ENCODE measurements around the gene NRXN3. TPM values are rescaled to one million over a fixed set of nuclear protein-coding genes. Genes with fewer than 3 reads are reported as not detected.

The NRXN3 gene
- total RNA-seq, 1 experiment from 2014 or later: 0.80 TPM

DNA sequence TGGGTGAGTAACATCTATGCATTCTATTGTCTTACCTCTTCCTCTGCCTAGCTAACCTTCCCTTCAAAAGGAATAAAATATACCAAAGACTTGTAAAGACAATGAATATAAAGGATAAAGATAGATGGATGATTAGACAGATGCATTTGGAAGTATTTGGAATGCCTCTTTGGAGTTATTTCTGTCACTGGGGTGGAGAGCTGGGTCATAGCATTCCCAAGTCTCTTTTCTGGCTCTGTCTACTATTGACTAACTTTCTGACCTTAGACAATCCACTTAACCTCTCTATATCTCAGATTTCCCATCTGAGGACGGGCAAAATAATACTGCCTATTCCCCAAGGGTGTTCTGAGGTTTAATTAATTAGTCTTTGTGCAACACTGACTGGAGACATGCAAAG lies 1523.8 kb downstream of the NRXN3 start:
- Histone ChIP-seq H3K27me3 (ENCODE audit: control insufficient read depth, insufficient read depth, low read length) (no peaks in the 10 kb centered on the region), H3K36me3 (replicated peaks; ENCODE audit: control insufficient read depth, insufficient read depth, low read length) (no peaks in the 10 kb centered on the region), H3K4me3 (ENCODE audit: insufficient read depth, low read depth, low read length) (no peak overlapping the region)
- no peak for DNase-seq

DNA sequence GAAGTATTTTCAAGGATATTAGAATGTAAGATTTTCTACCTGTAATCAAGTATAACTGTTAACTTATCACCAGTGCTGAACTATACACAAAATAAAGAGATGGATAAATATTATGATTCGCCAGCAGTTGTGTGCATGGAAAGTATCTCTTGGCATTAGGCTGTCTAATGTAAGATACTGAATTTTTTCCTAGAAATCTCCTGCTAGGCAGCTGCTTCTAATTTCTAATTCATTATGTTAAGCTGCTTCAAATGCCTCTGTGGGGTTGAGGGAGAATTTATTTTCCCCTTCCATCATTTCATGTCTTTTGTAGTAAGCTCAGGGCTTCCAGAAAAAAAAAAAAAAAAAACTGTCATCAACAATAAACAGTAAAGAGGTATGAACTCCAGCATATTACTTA lies 1525.1 kb downstream of the NRXN3 start:
- Histone ChIP-seq H3K36me3 (replicated peaks; ENCODE audit: control insufficient read depth, insufficient read depth, low read length) (no peaks in the 10 kb centered on the region), H3K4me3 (ENCODE audit: insufficient read depth, low read depth, low read length) (no peak overlapping the region), H3K27me3 (ENCODE audit: control insufficient read depth, insufficient read depth, low read length) (no peaks in the 10 kb centered on the region)
- DNase-seq: no peak

DNA sequence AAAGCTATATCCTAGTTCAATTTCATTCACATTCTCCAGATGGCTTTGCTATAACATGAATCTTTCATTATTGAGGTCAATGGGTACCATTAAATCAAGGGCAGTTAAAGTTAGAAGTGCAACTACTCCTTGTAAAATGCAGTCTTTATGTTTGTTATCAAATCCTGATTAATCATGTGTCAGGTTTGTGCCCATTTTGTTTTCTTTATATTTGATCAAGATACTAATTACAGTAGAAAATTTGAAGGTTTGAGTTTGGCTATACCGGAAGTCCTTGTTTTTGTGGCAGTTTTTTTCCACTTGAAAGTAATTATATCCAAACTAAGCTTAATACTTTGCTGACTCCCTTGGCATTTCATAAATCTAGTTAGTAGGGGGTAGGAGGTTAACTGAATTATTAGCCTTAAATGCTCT lies 1528.1 kb downstream of the NRXN3 start:
- no peaks in the 10 kb centered on the region for H3K27me3 ChIP-seq (ENCODE audit: control insufficient read depth, insufficient read depth, low read length)
- no peak overlapping the region for H3K4me3 ChIP-seq (ENCODE audit: insufficient read depth, low read depth, low read length)
- no peak for DNase-seq

DNA sequence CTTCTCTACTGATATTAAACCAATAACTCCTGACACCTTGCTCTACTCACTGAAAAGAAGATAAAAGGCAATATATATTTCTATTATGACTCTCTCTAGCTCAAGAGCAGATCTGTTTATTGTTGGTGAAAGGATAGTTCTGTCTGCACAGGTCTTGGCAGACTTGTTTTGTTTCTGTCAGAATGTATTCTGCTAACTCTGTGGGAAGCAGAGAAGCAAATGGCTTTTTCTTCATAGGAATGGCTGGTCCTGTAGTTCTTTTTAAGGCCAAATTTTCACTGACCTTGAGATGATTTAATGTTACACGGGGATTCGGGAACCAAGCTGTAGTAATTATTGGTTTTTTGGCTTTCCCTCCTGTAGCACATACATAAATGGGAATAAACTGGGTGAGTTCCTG lies 1529.0 kb downstream of the NRXN3 start:
- Histone ChIP-seq H3K4me3 (ENCODE audit: insufficient read depth, low read depth, low read length) (no peak overlapping the region), H3K27me3 (ENCODE audit: control insufficient read depth, insufficient read depth, low read length) (no peaks in the 10 kb centered on the region)
- no peak for DNase-seq

More for the DNA sequence above, 1528.1 kb downstream of the NRXN3 start:
- no peaks in the 10 kb centered on the region for H3K36me3 ChIP-seq (replicated peaks; ENCODE audit: control insufficient read depth, insufficient read depth, low read length)

DNA sequence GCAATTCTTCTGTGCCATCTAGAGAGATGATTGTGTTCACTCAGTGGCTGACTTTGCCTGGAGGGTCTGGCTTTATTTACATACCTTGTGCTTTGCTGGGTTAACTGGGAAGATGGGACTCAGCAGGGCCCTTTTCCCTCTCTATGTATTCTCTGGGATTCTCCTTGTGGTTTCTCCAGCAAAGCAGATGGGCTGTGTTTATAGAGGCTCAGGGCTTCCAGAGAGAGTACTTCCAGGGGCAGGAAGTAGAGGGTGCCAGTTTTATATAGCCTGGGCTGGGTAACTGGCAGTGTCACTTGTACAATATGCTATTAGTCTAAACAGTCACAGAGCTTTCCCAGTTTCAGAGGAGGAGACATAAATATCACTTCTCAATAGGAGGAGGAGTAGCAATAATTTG lies 1531.2 kb downstream of the NRXN3 start:
- no peaks in the 10 kb centered on the region for H3K36me3 ChIP-seq (replicated peaks; ENCODE audit: control insufficient read depth, insufficient read depth, low read length)
- DNase-seq: no peak
- H3K4me3 ChIP-seq (ENCODE audit: insufficient read depth, low read depth, low read length): no peak overlapping the region
- no peaks in the 10 kb centered on the region for H3K27me3 ChIP-seq (ENCODE audit: control insufficient read depth, insufficient read depth, low read length)

More for the DNA sequence above, 1529.0 kb downstream of the NRXN3 start:
- no peaks in the 10 kb centered on the region for H3K36me3 ChIP-seq (replicated peaks; ENCODE audit: control insufficient read depth, insufficient read depth, low read length)

DNA sequence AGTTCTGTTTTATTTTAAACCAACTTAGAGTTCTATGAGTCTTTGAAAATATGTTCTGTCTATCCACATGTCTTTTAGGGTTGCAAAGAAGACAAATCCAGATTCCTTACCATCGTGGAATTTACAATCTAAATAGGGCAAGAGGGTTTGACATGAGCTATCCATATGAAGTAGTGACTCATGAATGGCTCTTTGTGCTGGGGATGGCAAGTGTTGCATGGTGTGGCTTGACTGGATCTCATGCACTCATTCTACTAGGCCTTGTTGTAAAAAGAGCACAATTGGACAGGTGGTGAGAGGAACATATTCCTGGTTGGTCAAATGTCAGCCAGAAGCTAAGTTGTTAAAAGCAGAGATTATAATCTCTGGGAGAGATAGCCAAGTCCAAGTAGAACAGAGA lies 1532.0 kb downstream of the NRXN3 start:
- H3K27me3 ChIP-seq (ENCODE audit: control insufficient read depth, insufficient read depth, low read length): no peaks in the 10 kb centered on the region
- DNase-seq: no peak
- no peaks in the 10 kb centered on the region for H3K36me3 ChIP-seq (replicated peaks; ENCODE audit: control insufficient read depth, insufficient read depth, low read length)
- no peak overlapping the region for H3K4me3 ChIP-seq (ENCODE audit: insufficient read depth, low read depth, low read length)

DNA sequence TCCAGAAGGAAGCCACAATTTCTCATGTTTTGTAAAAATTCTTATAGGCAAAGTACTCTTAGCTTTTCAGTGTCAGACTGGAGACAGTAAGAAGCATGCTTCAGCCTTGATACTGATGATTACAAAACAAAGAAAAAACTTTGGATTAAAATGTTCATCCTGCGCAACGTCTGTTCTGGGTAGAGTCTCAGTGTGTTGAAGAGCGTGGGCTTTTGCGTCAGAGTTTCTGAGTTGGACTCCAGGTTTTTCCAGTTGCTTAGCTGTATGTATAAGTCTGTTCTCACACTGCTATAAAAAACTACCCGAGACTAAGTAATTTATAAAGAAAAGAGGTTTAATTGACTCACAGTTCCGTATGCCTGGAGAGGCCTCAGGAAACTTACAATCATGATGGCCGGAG lies 1533.0 kb downstream of the NRXN3 start:
- DNase-seq: no peak
- Histone ChIP-seq H3K27me3 (ENCODE audit: control insufficient read depth, insufficient read depth, low read length) (no peaks in the 10 kb centered on the region), H3K4me3 (ENCODE audit: insufficient read depth, low read depth, low read length) (no peak overlapping the region), H3K36me3 (replicated peaks; ENCODE audit: control insufficient read depth, insufficient read depth, low read length) (no peaks in the 10 kb centered on the region)

DNA sequence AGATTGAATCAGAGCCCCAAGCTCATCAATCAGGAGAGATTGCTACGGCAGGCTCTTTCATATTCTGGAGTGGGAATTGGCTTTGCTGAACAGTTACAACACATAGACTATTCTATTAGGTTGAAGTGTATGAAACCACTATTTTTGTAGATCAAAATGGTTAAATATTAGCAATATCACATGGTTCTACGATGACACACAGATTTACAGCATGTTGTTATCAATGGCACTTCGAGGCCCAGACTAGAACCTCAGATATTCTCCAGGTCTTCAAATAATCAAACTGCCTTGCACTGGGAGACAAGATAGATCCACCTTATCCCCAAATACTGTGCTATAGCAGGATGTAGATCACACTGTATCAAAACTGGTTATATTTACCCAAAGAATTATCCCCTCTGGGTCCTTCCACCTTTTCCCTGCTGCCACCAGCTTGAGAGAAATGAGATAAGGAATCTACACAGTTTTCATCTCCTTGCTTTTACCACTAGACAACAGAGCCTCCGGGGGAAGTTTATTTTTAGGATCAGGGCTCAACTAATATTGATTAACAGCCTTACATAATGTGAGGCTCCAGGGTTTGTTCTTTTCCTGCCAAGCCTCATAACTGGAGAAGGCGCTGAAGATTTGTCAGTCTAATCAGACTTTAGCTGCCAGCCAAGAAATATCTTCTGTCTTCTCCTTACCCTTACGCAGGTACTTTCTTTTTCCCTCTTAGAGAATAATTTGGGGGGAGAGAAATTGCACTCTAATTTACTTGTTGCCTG lies 1534.1 kb downstream of the NRXN3 start:
- no peak for DNase-seq
- Histone ChIP-seq H3K27me3 (ENCODE audit: control insufficient read depth, insufficient read depth, low read length) (no peaks in the 10 kb centered on the region), H3K4me3 (ENCODE audit: insufficient read depth, low read depth, low read length) (no peak overlapping the region), H3K36me3 (replicated peaks; ENCODE audit: control insufficient read depth, insufficient read depth, low read length) (no peaks in the 10 kb centered on the region)

DNA sequence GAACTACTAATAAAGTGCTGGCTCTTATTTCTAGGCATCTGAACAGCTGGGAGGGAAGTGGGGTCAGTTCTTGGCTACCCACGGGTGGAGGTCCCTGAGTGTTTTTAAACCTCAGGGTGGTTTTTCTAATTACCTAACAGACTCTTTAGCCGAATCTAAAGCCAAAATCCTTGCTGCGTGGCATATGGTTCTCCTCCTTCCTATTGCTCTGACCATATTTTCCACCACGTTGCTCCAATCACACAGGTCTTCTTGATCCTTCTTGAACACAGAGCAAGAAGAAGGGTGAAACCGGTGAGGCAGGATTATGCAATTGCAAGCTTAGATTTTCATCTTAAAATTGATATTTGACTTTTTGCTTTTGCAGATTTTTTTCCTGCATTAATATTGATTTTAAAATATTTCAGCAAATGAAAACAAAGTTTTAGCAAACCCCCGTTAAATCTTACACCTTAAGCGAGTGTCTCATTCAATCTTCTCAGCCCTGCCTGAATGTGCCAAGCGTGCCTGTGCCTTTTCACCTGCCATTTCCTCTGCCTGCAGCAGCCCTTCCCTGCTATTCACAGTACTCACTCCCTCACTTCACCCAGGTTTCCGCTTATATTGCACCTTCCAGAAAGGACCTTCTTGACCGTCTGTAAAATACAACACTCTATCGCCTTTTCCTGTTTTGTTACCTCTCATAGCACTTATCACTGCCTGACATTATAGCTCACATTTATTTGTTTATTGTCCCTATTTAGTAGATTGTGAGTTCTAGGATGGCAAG lies 1535.1 kb downstream of the NRXN3 start:
- H3K4me3 ChIP-seq (ENCODE audit: insufficient read depth, low read depth, low read length): no peak overlapping the region
- DNase-seq: no peak
- no peaks in the 10 kb centered on the region for H3K36me3 ChIP-seq (replicated peaks; ENCODE audit: control insufficient read depth, insufficient read depth, low read length)
- H3K27me3 ChIP-seq (ENCODE audit: control insufficient read depth, insufficient read depth, low read length): no peaks in the 10 kb centered on the region

DNA sequence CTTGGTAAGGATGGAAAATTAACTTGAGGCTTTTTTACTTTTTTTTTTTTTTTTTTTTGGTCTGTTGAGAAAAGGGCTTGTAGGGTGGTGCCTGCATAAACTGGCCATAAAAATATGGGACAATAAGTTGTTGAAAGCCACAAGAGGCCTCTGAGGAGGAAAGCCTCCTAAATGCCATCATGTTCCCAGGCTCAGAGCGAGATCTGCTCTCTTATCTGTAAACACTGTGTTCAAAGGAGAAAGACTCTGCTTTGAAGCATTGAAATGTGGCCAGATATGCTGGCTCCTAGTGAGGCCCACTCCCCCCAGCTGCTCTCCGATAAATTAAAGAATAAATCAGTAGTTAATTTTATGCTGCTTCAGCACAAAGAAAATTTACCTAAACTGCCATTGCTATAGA lies 1536.2 kb downstream of the NRXN3 start:
- Histone ChIP-seq H3K27me3 (ENCODE audit: control insufficient read depth, insufficient read depth, low read length) (no peaks in the 10 kb centered on the region), H3K4me3 (ENCODE audit: insufficient read depth, low read depth, low read length) (no peak overlapping the region), H3K36me3 (replicated peaks; ENCODE audit: control insufficient read depth, insufficient read depth, low read length) (no peaks in the 10 kb centered on the region)
- DNase-seq: no peak

DNA sequence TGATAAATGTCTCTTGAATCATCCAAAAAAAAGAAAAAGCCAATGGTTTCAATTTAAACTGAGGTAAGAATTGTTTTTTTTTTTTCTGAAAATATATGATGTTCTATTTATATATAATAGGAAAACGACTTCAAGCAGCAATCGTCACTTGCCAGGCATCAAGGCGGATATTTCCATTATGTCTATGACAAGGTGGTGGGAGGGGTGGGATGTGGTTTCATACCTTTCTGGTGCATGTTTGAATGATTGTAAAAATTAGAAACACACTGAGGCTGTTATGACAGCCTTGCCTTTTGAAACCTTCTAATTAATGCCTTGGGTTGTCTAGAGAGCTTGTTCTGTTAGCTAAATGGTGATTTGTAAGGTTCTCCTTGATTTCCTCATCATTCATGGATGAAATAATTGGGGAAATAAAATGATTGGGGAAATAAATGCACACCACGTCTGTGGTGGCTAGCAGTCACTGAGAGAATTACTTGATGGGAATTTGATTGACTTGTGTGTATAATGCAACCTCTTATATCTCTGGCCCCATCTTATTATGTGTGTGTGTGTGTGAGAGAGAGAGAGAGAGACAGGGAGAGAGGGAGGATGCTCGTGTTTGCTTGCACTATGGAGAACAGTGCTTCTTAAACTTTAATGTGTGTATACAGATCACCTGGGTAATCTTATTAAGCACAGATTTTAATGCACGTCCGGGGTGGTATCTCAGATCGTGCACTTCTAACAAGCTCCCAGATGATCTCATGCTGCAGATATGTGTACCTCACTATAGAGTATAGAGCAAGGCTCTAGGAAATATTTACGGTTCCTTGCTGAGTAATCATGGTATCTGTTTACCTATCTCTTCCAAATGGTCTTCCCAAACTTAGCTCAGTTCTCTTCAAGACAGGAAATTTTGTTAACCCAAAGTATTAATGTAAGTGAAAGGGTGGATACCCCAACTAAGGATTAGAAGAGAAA lies 1538.5 kb downstream of the NRXN3 start:
- DNase-seq: no peak

DNA sequence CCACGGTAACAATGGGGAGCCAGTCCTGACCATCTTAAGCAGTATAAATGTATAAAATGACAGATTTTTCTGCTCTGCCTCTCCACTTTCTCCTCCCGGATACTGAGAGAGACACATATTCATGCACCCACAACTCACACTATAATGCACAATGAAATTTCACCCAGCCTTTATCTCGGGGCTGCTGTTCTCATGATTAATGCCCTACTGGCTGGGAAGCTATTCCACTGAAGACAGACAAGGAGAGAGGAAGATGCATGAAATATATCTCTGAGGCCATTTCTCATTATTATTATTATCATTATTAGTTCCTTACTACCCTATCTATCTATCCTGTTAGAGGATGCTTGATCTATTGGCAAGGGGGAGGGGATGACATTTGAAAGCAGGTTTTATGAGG lies 1539.4 kb downstream of the NRXN3 start:
- Histone ChIP-seq H3K27me3 (ENCODE audit: control insufficient read depth, insufficient read depth, low read length) (no peaks in the 10 kb centered on the region), H3K4me3 (ENCODE audit: insufficient read depth, low read depth, low read length) (no peak overlapping the region), H3K36me3 (replicated peaks; ENCODE audit: control insufficient read depth, insufficient read depth, low read length) (no peaks in the 10 kb centered on the region)
- DNase-seq: no peak

More for the DNA sequence above, 1538.5 kb downstream of the NRXN3 start:
- Histone ChIP-seq H3K36me3 (replicated peaks; ENCODE audit: control insufficient read depth, insufficient read depth, low read length) (no peaks in the 10 kb centered on the region), H3K27me3 (ENCODE audit: control insufficient read depth, insufficient read depth, low read length) (no peaks in the 10 kb centered on the region), H3K4me3 (ENCODE audit: insufficient read depth, low read depth, low read length) (no peak overlapping the region)

DNA sequence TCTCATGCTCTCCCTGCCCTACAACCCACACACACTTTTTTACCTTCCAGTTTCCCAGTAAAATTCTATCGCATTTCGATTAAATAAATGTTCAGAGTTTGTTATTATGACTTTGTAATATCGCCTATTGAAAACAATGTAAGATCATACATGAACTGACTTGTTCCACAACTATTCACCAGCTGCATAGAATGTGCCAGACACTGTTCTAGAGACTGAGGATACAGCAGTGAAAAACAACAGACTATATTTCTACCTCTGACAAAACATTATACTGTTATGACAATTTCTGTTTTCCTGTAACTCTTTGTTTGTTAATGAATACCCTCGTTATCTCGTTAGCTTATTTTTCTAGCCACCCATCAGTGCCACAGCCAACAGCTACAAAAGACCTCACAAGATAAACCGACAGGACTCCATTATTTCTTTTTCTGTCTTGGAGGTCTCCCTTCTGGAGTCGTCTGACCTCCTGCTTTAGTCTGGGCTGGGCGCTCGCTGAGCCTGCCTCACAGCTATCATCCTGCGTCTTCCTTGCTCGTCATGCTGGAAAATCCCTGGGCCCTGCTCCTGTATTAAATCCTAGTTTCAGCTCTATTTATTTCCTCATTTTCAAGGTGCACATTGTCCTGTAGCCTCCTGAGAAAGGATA lies 1542.3 kb downstream of the NRXN3 start:
- Histone ChIP-seq H3K27me3 (ENCODE audit: control insufficient read depth, insufficient read depth, low read length) (no peaks in the 10 kb centered on the region), H3K36me3 (replicated peaks; ENCODE audit: control insufficient read depth, insufficient read depth, low read length) (no peaks in the 10 kb centered on the region), H3K4me3 (ENCODE audit: insufficient read depth, low read depth, low read length) (no peak overlapping the region)
- no peak for DNase-seq
